GM12874 (cell line): Measurements from ENCODE around the gene SRP19.
A peak's percentile ranks its signal among the peaks of the same experiment; 100 is the strongest.

Experiments
- CTCF ChIP-seq: IDR thresholded peaks from 2 replicates; pipeline ENCODE4 v1.5.1; 2011; ENCODE audit warnings: low read depth, mild to moderate bottlenecking, control low read depth, low read length, moderate library complexity; ENCODE audit not compliant: insufficient read depth

Gene SRP19

GRCh38 chr5:112833971-112834370 is 27.1 kb upstream of the SRP19 start:
- TF ChIP-seq CTCF, result no peak

GRCh38 chr5:112844489-112844888 is 16.6 kb upstream of the SRP19 start:
- no peak for TF ChIP-seq CTCF

GRCh38 chr5:112846556-112846955 is 14.5 kb upstream of the SRP19 start:
- no peak for TF ChIP-seq CTCF

GRCh38 chr5:112847306-112847705 is 13.8 kb upstream of the SRP19 start:
- no peak for TF ChIP-seq CTCF

DNA sequence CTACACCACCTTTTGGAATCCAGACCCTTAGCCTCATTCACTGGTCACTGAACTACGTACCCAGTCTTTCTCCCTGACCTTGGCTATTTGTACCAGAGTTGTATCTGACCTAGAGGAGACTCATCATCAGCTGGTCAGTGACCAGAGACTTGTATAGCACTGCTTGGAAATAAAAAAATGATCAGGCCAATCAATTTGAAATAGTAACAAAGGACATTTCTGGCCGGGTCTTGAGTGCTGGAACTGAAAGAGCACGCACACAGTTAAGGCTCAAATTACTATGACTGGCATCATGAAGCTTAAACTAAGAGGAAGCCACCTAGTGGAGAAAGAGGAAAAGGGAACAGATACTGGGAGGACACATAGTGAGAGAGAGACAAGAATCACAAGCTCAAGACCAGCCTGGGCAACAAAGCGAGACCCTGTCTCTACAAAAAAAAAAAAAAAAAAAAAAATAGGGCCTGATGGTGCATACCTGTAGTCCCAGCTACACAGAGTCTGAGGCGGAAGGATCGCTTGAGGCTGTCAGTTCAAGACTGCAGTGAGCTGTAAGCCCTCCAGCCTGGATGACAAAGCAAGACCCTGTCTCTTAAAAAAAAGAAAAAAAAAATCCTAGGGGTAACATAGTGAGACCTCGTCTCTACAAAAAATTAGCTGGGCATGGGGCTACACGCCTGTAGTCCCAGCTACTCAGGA is 12.8 kb upstream of the SRP19 start:
- TF ChIP-seq CTCF, result peak; percentile 66

DNA sequence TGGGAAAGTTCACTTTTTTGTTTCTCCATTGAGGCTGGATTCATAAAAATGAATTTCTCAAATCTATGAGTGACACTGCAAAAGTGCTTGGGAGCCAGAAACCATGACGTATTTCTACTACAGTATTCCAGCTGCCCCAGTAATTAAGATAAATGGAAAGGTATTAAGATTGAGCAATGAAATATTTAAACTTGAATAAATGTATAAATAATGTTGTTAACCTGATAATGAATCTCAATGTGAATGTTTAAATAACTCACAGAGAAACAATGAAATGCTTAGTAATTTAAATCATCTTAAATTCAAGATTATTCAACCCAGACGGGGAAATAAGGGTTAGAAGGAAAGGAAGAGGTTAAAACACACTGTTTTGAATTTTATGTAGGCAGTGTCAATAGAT is 11.2 kb upstream of the SRP19 start:
- no peak for TF ChIP-seq CTCF

DNA sequence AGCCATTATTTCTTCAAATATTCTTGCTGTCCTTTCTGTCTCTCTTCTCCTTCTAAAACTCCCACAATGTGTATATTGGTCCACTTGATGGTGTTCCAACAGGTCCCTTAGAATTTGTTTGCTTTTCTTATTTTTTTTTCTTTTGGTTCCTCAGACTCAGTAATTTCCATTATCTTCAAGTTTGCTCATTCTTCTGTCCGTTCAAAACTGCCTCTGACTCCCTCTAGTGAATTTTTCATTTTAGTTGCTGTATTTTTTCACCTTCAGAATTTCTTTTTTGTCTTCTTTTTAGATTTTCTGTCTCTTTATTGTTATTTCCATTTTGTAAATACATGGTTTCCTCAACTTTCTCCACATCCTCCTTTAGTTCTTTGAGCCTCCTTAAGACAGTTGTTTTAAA is 6.4 kb upstream of the SRP19 start:
- TF ChIP-seq CTCF, result no peak
